Muscle layer of duodenum (tissue), 2 donors: ENCODE measurements around the gene SUN3.
A peak's percentile ranks its signal among the peaks of the same experiment; 100 is the strongest.

ENCODE experiments used
- H3K27ac ChIP-seq: one replicate; pipeline ENCODE4 v1.7.0; 2013; ENCODE audit warnings: mild to moderate bottlenecking, low read length
- H3K27me3 ChIP-seq: one replicate; pipeline ENCODE4 v1.7.0; 2013; ENCODE audit warnings: low read depth, mild to moderate bottlenecking, control low read depth, low read length
- H3K36me3 ChIP-seq, 2 donors: one replicate each; pipeline ENCODE4 v1.7.0; 2013; ENCODE audit warnings: low read length in 2 of 2, control low read depth in 1 of 2, mild to moderate bottlenecking in 1 of 2; ENCODE audit not compliant: insufficient read depth in 2 of 2, control insufficient read depth in 1 of 2
- H3K4me1 ChIP-seq, 2 donors: one replicate each; pipeline ENCODE4 v1.7.0; 2013; ENCODE audit warnings: low read length in 2 of 2, mild to moderate bottlenecking in 2 of 2, control low read depth in 1 of 2, moderate library complexity in 1 of 2; ENCODE audit not compliant: insufficient read depth in 2 of 2, control insufficient read depth in 1 of 2
- H3K4me3 ChIP-seq, 2 donors: one replicate each; pipeline ENCODE4 v1.7.0; 2013; ENCODE audit warnings: low read length in 2 of 2, low read depth in 1 of 2, mild to moderate bottlenecking in 1 of 2
- H3K9me3 ChIP-seq, 2 donors: one replicate each; pipeline ENCODE4 v1.7.0; 2013; ENCODE audit warnings: low read length in 2 of 2, control low read depth in 1 of 2, mild to moderate bottlenecking in 1 of 2; ENCODE audit not compliant: control insufficient read depth in 1 of 2
- donor health status: healthy.

SUN3 gene

DNA sequence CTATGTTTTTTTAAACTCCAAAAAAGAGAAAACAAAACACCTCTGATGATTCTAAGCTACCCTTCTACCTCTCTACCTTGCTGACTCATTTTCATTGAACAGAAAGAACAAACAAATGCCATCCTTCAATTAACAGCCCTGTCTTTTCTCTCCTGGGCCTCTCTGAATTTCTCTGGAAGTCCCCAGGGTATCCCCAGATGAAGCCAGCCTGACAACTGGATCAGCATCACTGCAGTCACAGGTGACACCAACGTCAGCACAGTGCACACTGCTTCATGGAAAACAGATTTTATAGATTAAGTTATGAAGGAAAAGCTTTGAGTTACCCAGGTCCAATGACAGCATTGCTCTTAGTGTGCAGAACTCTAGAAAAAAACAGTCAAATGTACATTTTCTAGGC, 55.2 kb downstream of the SUN3 start:
- peaks cover 3 to 10% of the 10 kb centered on the region in 2 donors for H3K4me1 ChIP-seq
- H3K27ac ChIP-seq = no peak overlapping the region
- no peaks in the 10 kb centered on the region for H3K9me3 ChIP-seq
- H3K4me3 ChIP-seq = no peak overlapping the region
- peaks cover 37 to 79% of the 10 kb centered on the region in 2 donors for H3K36me3 ChIP-seq
- H3K27me3 ChIP-seq = no peaks in the 10 kb centered on the region

DNA sequence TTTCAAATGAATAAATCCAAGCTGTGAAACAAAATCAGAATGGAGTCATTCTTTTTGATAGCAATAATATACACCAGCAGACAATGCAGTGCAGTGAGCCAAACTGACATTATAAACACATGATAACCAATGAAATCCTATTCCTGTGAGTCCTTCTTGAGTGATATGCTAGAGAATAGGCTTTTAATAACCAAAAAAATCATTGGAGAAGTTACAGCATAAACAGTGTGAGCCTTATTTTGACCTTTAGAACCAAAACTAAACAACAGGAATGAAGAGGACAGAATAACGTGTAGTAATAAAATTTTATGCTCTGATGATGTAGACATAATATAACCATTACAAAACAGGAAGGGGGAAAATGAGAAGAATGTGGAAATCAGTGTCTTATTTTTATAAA, 58.1 kb downstream of the SUN3 start:
- Histone ChIP-seq H3K4me1 (no peaks in the 10 kb centered on the region), H3K27ac (peak overlapping the region; percentile 79), H3K4me3 (no peak overlapping the region), H3K27me3 (no peaks in the 10 kb centered on the region), H3K9me3 (no peaks in the 10 kb centered on the region), H3K36me3 (peaks cover 53 to 74% of the 10 kb centered on the region in 2 donors)

DNA sequence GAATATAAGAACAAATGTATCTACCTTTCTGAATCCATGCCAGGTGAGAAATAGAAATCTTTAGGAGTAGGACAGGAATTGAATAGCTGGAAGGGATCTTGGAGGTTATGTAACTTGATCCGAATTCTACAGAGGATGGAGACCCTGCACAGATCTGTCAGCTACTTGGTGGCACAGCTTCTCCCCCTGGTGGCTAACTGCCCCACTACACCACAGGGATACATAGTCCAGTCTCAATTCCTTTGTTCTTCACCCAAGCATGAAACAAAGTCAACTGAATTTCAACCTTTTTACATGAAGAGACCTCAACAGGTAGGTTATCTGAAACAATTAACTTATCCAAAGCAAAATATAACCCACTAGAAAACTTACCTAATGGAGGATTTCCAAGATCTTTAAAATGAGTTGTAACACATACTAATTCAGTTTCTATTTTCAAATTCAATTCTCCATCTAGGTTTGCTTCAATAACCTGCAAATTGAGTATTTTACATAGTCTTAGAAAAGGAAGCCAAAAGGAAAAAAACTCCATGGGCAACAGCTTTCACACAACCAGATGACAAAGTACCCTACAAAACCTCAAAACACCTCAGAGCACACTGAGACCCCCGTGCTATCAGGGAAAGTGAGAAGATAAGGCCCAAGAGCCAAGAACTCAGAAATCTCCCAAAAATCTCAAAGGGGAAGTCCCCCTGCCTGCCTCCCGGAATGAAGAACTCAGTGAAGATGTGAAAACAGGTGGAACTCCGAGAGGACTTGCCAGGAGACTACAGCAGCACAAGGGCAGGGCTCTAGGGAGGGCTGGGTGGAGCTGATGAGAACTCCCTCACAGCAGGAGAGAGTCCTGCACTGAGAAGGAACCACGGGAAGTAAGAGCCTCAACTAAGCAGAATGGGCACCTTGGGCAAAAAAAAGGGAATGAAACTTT, 59.8 kb downstream of the SUN3 start:
- no peaks in the 10 kb centered on the region for H3K27me3 ChIP-seq
- no peaks in the 10 kb centered on the region for H3K4me1 ChIP-seq
- H3K27ac ChIP-seq = no peak overlapping the region
- H3K4me3 ChIP-seq = no peak overlapping the region
- peaks cover 54 to 74% of the 10 kb centered on the region in 2 donors for H3K36me3 ChIP-seq
- H3K9me3 ChIP-seq = no peaks in the 10 kb centered on the region

DNA sequence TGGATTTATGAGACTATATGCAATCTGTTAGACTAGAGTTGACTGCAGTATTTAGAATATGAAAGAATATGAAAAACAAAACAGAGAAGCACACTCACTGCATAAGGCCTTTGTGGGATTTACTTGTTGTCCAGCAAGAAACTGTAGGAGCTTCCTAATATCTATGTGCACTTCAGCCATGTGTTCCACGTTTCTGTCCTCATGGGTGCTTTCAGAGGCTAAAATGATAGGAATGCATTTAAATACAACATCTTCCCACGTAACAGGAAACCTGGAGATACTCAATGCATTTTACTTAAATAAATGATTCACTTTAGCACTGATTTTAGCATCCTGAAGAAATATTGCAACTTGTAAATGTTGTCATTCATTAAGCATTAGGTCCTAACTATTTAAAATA, 61.2 kb downstream of the SUN3 start:
- H3K4me1 ChIP-seq = no peaks in the 10 kb centered on the region
- H3K27me3 ChIP-seq = no peaks in the 10 kb centered on the region
- no peak overlapping the region for H3K27ac ChIP-seq
- no peaks in the 10 kb centered on the region for H3K9me3 ChIP-seq
- H3K4me3 ChIP-seq = no peak overlapping the region
- peaks cover 50 to 73% of the 10 kb centered on the region in 2 donors for H3K36me3 ChIP-seq

DNA sequence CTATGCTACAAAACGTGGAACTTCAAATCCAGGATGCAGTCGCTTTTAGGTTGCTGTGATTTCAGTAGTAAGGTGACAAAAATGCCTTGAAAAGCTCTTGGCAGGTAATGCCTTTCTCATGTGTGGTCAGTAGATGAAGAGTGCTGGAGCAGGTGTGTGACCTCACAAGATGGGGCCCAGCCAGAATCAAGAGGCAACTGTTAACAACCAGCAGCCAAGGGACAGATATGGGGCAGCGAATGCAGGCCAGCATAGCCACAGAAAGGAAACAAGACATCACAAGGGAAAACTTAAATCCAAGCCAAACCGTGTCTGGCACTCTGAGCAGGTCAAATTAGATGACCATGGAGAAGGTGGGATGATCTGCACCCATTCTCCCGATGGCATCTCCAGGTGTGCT, 61.8 kb downstream of the SUN3 start:
- Histone ChIP-seq H3K27ac (no peak overlapping the region), H3K36me3 (peaks cover 51 to 75% of the 10 kb centered on the region in 2 donors), H3K9me3 (no peaks in the 10 kb centered on the region), H3K4me3 (no peak overlapping the region), H3K4me1 (no peaks in the 10 kb centered on the region), H3K27me3 (no peaks in the 10 kb centered on the region)

DNA sequence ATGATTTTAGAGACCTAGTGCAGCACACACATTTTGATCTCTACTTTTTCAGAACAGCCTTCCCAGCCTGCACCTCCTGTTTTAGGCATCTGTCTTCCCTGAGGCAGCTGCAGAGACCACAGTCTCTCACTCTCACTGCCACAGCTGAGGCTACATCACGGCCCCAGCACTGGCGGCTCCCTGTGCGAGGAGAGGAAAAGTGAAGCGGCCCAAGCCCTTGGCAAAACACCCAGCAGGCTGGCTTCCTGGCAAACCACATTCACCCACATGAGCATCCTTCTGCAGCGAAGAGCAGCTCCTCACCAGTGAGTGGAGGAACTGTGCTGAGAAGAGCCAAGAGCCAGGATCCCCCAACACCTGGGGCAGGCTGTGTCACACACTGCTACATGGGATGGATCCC, 63.5 kb downstream of the SUN3 start:
- Histone ChIP-seq H3K27ac (no peak overlapping the region), H3K36me3 (peaks cover 60 to 76% of the 10 kb centered on the region in 2 donors), H3K4me1 (no peaks in the 10 kb centered on the region), H3K27me3 (no peaks in the 10 kb centered on the region), H3K9me3 (no peaks in the 10 kb centered on the region), H3K4me3 (no peak overlapping the region)

DNA sequence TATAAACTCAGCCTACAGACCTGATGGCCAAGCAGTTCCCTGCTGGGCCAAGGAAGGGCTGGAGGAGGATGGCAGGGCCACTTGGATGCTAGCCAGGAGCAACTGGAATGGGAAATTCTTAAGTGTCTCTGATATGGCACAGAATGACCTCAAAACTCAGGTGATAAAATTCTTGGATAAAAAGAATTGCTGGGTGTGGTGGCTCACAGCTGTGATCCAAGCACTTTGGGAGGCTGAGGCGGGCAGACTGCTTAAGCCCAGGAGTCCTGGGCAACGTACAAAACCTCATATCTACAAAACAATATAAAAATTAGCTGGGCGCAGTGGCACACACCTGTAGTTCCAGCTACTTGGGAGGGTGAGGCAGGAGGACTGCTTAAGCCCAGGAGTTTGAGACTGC, 66.6 kb downstream of the SUN3 start:
- Histone ChIP-seq H3K4me1 (no peaks in the 10 kb centered on the region), H3K27ac (no peak overlapping the region), H3K36me3 (peaks cover 46 to 65% of the 10 kb centered on the region in 2 donors), H3K4me3 (no peak overlapping the region), H3K9me3 (no peaks in the 10 kb centered on the region), H3K27me3 (no peaks in the 10 kb centered on the region)

DNA sequence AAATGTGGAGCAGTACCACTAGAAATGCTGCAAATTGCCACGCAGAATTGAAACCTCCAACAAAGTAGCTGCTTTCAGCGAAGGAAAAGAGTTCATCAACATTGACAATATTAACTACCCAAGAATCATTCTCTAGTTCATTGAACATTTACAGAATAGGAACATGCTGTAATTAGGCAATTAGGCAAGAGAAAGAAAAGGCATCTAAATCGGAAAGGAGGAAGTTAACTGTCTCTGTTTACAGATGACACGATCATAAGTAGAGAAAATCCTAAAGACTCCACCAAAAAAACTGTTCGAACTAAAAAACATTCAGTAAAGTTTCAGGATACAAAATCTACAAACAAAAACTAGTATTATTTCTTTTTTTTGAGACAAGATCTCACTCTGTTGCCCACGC, 71.8 kb downstream of the SUN3 start:
- Histone ChIP-seq H3K9me3 (no peaks in the 10 kb centered on the region), H3K27me3 (no peaks in the 10 kb centered on the region), H3K27ac (no peak overlapping the region), H3K36me3 (peaks cover 25 to 43% of the 10 kb centered on the region in 2 donors), H3K4me3 (no peak overlapping the region), H3K4me1 (no peaks in the 10 kb centered on the region)

DNA sequence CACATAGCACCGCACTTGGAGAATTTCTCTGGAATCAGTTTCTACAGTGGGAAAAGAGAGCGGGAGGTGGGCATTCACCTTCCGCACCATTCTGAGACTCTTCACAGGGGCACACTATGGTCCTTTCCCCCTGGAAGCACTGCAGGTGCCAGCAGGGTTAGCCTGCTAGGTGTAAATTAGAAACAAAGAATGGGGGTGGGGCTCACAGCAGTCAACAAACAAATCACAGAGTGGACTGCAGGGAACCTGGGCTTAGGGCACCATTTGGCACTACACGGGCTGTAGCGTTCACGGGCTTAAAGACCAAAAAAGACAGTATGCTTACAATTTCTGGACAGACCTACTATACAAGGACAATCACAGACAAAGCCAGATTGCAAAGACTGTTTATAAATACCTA, 72.7 kb downstream of the SUN3 start:
- Histone ChIP-seq H3K4me3 (no peak overlapping the region), H3K27ac (no peak overlapping the region), H3K27me3 (no peaks in the 10 kb centered on the region), H3K36me3 (peaks cover 21 to 34% of the 10 kb centered on the region in 2 donors), H3K9me3 (no peaks in the 10 kb centered on the region), H3K4me1 (no peaks in the 10 kb centered on the region)

DNA sequence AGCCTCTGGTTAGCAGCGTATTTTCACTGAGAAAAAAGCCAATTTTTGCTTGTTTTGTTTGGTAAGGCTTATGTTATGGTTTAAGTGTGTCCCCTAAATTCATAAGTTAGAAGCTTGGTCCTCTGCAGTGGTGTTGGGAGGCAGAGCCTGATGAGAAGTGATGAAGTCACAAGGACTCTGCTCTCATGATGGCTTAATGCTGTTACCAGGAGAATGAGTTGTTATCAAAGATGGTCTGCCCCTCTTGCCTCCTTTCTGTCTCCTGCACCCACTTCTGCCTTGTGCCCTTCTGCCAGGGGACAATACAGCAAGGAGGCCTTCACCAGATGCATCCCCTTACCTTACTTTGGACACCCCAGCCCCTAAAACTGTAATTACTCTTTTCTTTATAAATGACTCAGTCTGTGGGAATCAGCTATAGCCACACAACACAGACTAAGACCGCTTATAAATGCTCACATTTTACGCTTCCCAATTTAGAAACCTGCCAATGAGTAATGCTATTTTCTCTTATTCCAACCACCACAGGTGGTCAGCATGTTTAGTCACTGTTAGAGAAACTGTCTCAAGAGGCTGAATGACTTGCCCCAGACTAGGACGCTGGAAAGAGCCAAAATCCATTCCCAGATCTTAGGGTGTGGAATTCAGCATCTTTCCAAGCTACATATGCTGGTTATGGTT, 74.5 kb downstream of the SUN3 start:
- Histone ChIP-seq H3K27ac (no peak overlapping the region), H3K4me3 (no peak overlapping the region), H3K27me3 (no peaks in the 10 kb centered on the region), H3K9me3 (no peaks in the 10 kb centered on the region), H3K4me1 (no peaks in the 10 kb centered on the region), H3K36me3 (peaks cover 16 to 28% of the 10 kb centered on the region in 2 donors)

DNA sequence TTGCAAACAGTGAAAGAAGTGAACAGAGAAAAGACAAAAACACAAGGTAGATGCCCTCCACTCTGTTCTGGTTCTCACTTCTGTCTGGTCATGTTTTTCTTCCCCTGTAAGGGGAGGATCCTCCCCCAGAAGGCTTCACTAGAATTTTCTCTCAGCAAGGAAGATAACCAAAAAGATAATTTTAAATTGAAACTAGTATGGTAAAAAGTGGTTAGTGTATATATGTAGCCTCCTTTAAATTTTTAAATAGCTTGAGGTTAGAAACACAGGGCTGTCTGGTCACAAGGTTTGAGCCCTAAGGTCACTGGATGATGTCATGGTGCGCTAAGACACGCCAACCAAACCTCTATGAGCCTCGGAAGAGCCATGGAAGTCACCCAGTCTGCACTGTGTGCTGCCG, 75.1 kb downstream of the SUN3 start:
- H3K9me3 ChIP-seq = no peaks in the 10 kb centered on the region
- H3K27me3 ChIP-seq = no peaks in the 10 kb centered on the region
- peaks cover 16 to 28% of the 10 kb centered on the region in 2 donors for H3K36me3 ChIP-seq
- H3K4me1 ChIP-seq = no peaks in the 10 kb centered on the region
- no peak overlapping the region for H3K27ac ChIP-seq
- no peak overlapping the region for H3K4me3 ChIP-seq
